Mesodermal cell (in vitro differentiated cells): ENCODE data around the gene RASAL2.
"Not testable (repeated sequence)": the region's sequence is repeated elsewhere in the genome, so short reads cannot be mapped to it uniquely, and the experiment has no call there.

Experiments
- H3K27ac ChIP-seq: 2 replicates; pipeline ENCODE4 v1.7.0; 2013; ENCODE audit warnings: mild to moderate bottlenecking, low read depth, low read length, moderate library complexity; ENCODE audit not compliant: severe bottlenecking
- H3K36me3 ChIP-seq: 2 replicates; pipeline ENCODE4 v1.7.1; 2013; ENCODE audit warnings: mild to moderate bottlenecking, low read length, moderate library complexity; ENCODE audit not compliant: control insufficient read depth, insufficient read depth
- H3K4me1 ChIP-seq: one replicate; pipeline ENCODE4 v1.7.1; 2013; ENCODE audit warnings: mild to moderate bottlenecking, low read length; ENCODE audit not compliant: insufficient read depth, control insufficient read depth, poor library complexity, severe bottlenecking
- H3K4me3 ChIP-seq: 2 replicates; pipeline ENCODE4 v1.7.0; 2013; ENCODE audit warnings: low read length, control low read depth, mild to moderate bottlenecking; ENCODE audit not compliant: insufficient read depth, poor library complexity, severe bottlenecking; ENCODE audit errors: extremely low read depth
- H3K9me3 ChIP-seq: 2 replicates; pipeline ENCODE4 v1.7.1; 2013; ENCODE audit warnings: mild to moderate bottlenecking, low read length, moderate library complexity; ENCODE audit not compliant: control insufficient read depth
- WGBS, 2 experiments: methylation state at CpG; one replicate each; pipeline ENCODE4 v1.1.5; 2013; ENCODE audit warnings: missing lambda C conversion rate in 2 of 2; ENCODE audit not compliant: insufficient coverage in 2 of 2; 5-methylcytosine and 5-hydroxymethylcytosine counted together

Gene RASAL2

GRCh38 chr1:178120088-178120487, 26.2 kb downstream of the RASAL2 start:
- WGBS, 2 experiments, result 91 to 100% methylated on average over 3 to 4 of the region's 4 CpGs
- Histone ChIP-seq H3K4me3 (no peak overlapping the region), H3K4me1 (peaks cover 13% of the 10 kb centered on the region), H3K36me3 (no peaks in the 10 kb centered on the region), H3K27ac (no peak overlapping the region), H3K9me3 (no peaks in the 10 kb centered on the region)

GRCh38 chr1:178120520-178121052, 26.7 kb downstream of the RASAL2 start:
- peaks cover 13% of the 10 kb centered on the region for H3K4me1 ChIP-seq
- H3K36me3 ChIP-seq, H3K9me3 ChIP-seq, H3K27ac ChIP-seq, H3K4me3 ChIP-seq: not testable (repeated sequence)
- 92 to 98% methylated on average over 4 to 6 of the region's 7 CpGs for WGBS, 2 experiments

- Histone ChIP-seq H3K9me3 (no peaks in the 10 kb centered on the region), H3K27ac (peak overlapping the region; percentile 33), H3K4me3 (no peak overlapping the region), H3K4me1 (peaks cover 18% of the 10 kb centered on the region), H3K36me3 (no peaks in the 10 kb centered on the region)
- 64 to 73% methylated on average over 3 of the region's 4 CpGs for WGBS, 2 experiments
These were observed 28.0 kb downstream of the RASAL2 start for GRCh38 chr1:178121883-178122282.

GRCh38 chr1:178122283-178122682, 28.4 kb downstream of the RASAL2 start:
- Histone ChIP-seq H3K4me3 (no peak overlapping the region), H3K36me3 (no peaks in the 10 kb centered on the region), H3K4me1 (peaks cover 22% of the 10 kb centered on the region), H3K9me3 (no peaks in the 10 kb centered on the region), H3K27ac (no peak overlapping the region)
- WGBS, 2 experiments, result 60 to 85% methylated on average over 1 of the region's 1 CpG

GRCh38 chr1:178124115-178124514, 30.2 kb downstream of the RASAL2 start:
- H3K9me3 ChIP-seq, result no peaks in the 10 kb centered on the region
- H3K27ac ChIP-seq, result no peak overlapping the region
- no peaks in the 10 kb centered on the region for H3K36me3 ChIP-seq
- no peak overlapping the region for H3K4me3 ChIP-seq
- peaks cover 22% of the 10 kb centered on the region for H3K4me1 ChIP-seq

GRCh38 chr1:178126261-178126660, 32.4 kb downstream of the RASAL2 start:
- H3K4me3 ChIP-seq, result no peak overlapping the region
- no peak overlapping the region for H3K27ac ChIP-seq
- H3K4me1 ChIP-seq, result peaks cover 14% of the 10 kb centered on the region

GRCh38 chr1:178126741-178127185, 32.9 kb downstream of the RASAL2 start:
- Histone ChIP-seq H3K36me3 (no peaks in the 10 kb centered on the region), H3K4me3 (no peak overlapping the region), H3K27ac (no peak overlapping the region), H3K4me1 (peaks cover 11% of the 10 kb centered on the region), H3K9me3 (no peaks in the 10 kb centered on the region)
- WGBS, 2 experiments, result no CpG with 5 or more reads among the region's 1 CpG

More at GRCh38 chr1:178126261-178126660, 32.4 kb downstream of the RASAL2 start:
- Histone ChIP-seq H3K9me3 (no peaks in the 10 kb centered on the region), H3K36me3 (no peaks in the 10 kb centered on the region)

DNA sequence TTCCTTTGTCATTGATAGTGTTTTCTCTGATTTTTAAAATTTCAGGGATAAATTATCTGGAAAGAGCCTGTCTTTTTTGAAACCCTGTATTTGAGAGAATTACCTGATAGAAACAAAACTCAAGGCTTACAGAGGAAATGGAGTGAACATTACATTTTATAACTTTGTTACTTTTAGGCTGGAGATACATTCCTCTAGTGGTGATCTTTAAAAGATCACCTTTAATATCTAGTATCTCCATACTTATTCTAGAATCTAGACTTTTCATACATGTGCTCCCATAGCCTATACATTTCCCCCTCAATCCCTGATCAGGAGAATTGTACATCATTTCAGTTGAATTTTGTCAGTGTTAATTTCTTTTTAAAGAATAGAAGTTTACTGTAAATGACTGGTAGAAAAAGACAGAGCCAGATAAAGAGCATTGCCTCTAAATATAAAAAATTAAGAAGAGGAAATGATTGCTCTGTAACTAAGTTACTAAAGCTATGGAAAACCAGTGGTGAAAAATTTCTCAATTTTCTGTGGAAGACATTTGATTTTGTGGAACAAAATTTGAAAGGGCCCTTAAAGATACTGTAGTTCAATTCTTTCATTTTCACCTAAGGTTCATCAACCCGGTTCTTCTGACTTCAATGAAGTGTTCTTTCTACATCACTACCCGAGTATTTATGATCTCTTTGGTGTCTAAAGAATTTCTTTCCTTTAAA, 33.7 kb downstream of the RASAL2 start:
- H3K36me3 ChIP-seq, result no peaks in the 10 kb centered on the region
- H3K27ac ChIP-seq, result no peak overlapping the region
- no peaks in the 10 kb centered on the region for H3K9me3 ChIP-seq
- no peak overlapping the region for H3K4me3 ChIP-seq
- H3K4me1 ChIP-seq, result peaks cover 9% of the 10 kb centered on the region
- no CpG with 5 or more reads among the region's 2 CpGs for WGBS, 2 experiments

DNA sequence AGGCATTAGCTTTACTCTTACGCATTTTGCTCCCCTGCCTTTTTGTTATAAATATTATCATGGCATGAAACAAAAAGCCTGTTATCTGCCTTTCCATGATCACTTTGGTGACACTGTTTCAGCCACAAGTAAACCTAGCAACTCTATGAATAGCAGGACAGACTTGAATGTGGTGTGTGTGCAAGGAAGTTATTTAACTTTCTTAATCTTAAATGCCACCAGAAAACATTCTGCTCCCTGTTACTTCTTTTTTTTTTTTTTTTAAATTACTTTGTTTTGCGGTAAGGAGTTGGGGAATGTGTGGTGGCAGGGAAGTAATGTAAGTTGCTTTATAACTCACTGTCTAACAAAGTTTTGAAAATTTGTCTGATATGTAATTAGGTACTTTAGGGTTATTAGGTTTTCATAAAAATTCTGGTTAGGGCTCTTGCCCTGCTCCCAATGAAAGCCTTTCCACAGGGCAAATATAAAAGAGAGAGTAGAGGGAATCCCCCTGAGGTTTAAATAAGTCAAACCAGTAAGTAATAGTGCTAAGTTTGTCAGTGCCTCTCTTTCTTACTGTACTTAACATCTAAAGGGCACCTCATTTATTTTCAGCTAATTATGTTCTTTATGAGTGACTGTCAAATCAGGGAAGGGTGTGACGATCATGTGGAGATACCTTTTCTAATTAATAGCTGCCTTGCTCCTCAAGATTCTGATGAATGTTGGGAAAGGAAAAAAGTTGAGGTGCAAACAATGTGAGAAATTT, 39.5 kb downstream of the RASAL2 start:
- Histone ChIP-seq H3K9me3 (no peaks in the 10 kb centered on the region), H3K4me1 (peaks cover 3% of the 10 kb centered on the region), H3K36me3 (no peaks in the 10 kb centered on the region), H3K27ac (peak overlapping the region; percentile 30), H3K4me3 (no peak overlapping the region)
- WGBS, 2 experiments, result no CpG with 5 or more reads among the region's 3 CpGs

DNA sequence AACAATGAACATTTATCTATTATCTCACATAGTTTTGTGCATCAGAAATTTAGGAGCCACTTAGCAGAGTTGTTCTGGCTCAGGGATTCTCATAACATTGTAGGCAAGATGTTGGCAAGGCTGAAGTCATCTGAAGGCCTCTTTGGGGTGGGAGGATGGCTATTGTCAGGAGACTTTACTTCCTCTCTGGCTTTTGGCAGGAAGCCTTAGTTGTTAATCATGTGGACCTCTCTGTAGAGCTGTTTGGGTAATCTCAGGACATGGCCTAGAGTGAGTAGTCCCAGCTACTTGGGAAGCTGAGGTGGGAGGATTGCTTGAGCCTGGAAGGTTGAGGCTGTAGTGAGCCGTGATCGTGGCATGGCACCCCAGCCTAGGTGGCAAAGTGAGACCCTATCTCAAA, 40.2 kb downstream of the RASAL2 start:
- no CpG with 5 or more reads among the region's 2 CpGs for WGBS, 2 experiments
- H3K4me1 ChIP-seq, result peaks cover 3% of the 10 kb centered on the region
- H3K36me3 ChIP-seq, result no peaks in the 10 kb centered on the region
- peak overlapping the region; percentile 30 for H3K27ac ChIP-seq
- no peak overlapping the region for H3K4me3 ChIP-seq
- H3K9me3 ChIP-seq, result no peaks in the 10 kb centered on the region

DNA sequence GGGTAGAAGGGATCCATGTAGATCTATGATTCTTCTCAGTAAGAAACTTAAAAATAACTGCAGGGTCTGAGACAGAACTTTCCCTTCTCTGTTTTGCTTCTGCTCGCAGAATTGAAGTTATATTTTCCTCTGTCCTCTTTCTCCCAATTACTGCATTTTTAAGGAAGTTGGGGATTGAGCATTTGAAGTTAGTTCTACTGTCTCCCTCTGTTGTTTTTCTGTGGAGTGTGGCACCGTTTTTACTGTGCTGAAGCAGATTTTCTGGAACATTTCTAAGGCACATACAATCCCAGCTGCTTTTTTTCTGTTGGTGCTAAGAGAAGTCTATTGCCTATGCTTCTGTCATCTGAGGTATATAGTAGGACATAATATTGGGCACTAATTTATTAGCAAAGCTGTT, 43.3 kb downstream of the RASAL2 start:
- H3K4me3 ChIP-seq, result no peak overlapping the region
- 80% methylated on average over 1 of the region's 2 CpGs; no CpG with 5 or more reads in 1 of the 2 experiments for WGBS, 2 experiments
- no peaks in the 10 kb centered on the region for H3K9me3 ChIP-seq
- peaks cover 3% of the 10 kb centered on the region for H3K4me1 ChIP-seq
- H3K27ac ChIP-seq, result no peak overlapping the region
- H3K36me3 ChIP-seq, result no peaks in the 10 kb centered on the region
